Hematopoietic multipotent progenitor cell treated with erythropoietin and hydrocortisone succinate and interleukin-3 and kit ligand, for 8 days (in vitro differentiated cells): ENCODE measurements around the gene AMFR.

Source experiments
- DNase-seq: peaks from one replicate; pipeline ENCODE4 v3.0.0-alpha.2; 2015

AMFR gene

GRCh38 chr16:56425439-56425832 is at the start of gene AMFR:
Gene AMFR (minus strand): TSS chr16:56425545. CDS start chr16:56425327, 218 bp downstream.
- peak; percentile 82 for DNase-seq

DNA sequence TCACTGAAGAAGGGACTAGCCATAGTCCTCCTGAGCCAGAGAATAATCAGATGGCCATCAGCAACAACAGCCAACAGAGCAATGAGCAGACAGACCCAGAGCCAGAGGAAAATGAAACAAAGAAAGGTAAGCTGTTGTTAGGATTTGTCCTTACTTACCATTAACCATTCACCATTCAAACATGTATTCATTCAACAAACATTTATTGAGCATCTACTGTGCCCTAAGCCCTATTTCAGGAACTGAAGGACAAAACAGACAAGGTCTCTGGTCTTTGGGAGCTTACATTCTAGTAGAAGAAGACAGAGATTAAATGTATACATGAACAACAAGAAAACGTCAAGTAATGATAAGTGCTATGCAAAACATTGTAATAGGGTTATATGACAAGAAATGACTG is 45.3 kb upstream of the AMFR start:
- DNase-seq, result no peak

- DNase-seq, result no peak
These were observed 44.9 kb upstream of the AMFR start for GRCh38 chr16:56470232-56470631.

GRCh38 chr16:56469748-56470147 is 44.4 kb upstream of the AMFR start:
- no peak for DNase-seq

DNA sequence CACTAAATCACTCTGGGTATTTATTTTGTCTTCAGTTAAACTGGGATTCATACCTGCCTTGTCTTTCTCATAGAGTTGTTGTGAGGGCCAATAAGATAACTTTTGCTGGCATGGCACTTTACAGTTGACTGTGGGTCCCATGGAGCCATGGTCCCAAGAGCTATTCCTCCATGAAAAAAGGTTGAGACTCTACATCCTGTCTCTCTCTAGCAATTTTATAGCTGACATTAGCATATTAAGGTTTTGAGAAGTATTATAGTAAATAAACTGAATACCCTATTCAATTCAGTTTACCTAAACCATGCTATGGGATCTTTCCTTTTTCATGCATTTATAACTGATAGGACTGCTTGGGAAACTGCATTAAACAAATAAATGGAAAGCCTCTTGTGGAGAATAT is 43.5 kb upstream of the AMFR start:
- no peak for DNase-seq

DNA sequence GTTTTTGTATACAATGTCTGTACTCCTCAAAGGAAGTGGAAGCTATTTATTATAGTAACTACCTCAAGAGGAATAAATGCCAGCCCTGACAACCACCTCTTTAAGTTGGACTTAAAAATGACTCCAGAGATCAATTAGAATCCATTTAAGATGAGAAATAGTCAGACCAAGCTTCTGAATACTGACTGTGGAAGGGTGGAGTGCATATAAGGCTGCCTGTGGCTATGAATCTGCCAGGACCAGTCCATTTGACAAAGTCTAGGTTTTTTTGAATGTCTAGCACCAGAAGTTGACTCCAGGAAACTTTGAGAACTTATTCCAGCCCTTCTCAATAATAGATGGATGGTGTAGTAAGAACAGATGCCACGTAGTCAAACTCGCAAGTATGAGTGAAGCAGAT is 41.0 kb upstream of the AMFR start:
- DNase-seq, result no peak

DNA sequence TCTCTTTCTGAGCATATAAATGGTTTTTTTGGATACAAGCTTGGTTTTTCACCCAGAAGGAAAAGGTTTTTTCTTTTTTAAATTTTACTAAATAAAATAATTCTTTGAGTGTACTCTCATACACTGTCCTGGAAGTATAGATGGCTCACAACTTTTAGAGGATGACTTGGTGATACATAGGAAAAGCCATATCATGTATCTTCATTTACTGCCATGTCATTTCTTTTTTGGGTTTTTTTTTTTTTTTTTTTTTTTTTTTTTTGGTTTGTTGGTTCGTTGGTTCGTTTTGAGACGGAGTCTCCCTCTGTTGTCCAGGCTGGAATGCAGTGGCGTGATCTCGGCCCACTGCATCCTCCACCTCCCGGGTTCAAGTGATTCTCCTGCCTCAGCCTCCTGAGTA is 37.8 kb upstream of the AMFR start:
- no peak for DNase-seq

DNA sequence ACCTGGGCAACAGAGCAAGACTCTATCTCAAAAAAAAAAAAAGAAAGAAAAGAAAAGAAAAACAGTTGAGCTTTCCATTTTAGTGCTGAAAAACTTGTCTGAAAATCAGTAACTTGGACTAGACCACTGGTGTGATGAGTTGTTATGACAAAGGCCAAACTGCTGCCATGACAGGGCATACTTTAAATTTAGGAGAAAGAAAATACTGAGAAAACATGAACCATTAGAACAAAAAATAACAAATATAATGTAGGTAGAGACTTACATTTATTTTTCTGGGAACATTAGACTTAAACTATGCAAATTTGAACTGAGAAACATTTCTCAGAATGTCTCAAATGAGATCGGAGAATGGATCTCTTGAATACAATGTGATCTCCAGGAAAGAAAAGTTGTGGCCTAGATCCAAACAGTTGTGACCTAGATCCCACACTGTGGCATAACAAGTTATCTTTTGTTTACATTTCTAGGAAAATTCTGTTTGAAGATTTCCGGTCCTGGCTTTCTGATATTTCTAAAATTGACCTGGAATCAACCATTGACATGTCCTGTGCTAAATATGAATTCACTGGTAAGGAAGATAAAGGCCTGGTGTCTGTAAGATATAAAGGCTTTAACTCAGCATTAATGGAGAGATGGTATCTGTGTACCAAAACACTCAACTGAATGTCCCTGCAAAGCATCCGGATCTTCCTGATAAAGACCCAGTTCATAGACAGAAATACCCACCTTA is 36.9 kb upstream of the AMFR start:
- peak; percentile 90 for DNase-seq

- DNase-seq, result no peak
These were observed 34.8 kb upstream of the AMFR start for GRCh38 chr16:56460101-56460500.

GRCh38 chr16:56457927-56458470 is 32.7 kb upstream of the AMFR start:
- DNase-seq, result no peak

- no peak for DNase-seq
These were observed 26.7 kb upstream of the AMFR start for GRCh38 chr16:56451753-56452689.

- peak; percentile 99 for DNase-seq
These were observed 25.8 kb upstream of the AMFR start, which contains the start of the genes NUDT21 and OGFOD1 for GRCh38 chr16:56450986-56451752. Gene NUDT21 (minus strand): TSS chr16:56451332. CDS start chr16:56451202, 130 bp downstream. Gene OGFOD1 (plus strand): TSS chr16:56451554. CDS start chr16:56451613, 59 bp downstream.

DNA sequence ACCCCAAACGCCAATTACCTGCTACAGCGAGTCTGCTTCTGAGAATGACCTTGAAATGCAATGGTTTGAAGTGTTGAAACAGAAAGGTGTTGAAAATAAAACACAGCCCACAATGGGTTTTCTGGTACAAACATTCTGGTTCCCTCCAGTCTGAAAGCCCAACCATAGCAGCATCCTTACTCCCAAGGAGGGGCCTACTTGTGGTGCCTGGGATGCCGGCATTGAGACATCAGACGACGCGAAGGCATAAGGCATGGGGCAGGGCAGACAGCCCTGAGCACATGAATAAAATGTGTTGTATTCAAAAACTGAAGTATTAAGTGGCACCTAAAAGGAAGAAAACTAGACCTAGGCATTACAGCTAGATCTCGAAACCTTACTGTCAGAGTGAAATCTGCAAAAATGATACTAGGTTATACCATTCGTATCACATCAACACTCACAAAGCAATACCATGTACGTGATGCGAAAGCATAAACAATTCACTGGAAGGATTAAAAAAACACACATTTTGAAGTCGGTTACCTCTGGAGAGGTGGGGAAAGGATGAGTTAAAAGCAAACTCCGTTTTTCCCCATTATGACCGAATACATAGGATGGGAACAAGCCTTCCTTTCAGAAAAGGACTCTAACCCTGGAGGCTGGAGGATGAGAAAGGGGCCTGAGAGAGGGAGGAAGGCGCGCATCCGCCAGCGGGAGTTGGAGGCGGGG is 25.1 kb upstream of the AMFR start:
- peak; percentile 32 for DNase-seq

DNA sequence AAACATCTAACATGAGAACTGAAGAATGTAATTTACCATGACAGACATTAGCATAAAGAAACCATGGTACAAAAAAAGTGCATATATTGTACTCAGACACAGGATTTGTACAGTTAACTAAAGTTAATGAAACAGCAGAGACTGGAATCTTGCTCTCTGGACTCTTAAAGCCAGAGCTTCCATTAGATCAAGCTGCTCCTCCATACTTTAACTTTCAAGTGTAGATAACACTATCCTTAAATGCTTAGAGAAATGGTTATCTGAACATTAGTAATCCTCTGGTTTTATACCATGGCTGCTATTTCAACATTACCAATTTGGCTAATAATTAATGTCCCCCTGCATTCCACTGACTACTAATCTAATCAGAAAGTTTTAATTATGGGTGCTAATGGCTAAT is 22.7 kb upstream of the AMFR start:
- no peak for DNase-seq

DNA sequence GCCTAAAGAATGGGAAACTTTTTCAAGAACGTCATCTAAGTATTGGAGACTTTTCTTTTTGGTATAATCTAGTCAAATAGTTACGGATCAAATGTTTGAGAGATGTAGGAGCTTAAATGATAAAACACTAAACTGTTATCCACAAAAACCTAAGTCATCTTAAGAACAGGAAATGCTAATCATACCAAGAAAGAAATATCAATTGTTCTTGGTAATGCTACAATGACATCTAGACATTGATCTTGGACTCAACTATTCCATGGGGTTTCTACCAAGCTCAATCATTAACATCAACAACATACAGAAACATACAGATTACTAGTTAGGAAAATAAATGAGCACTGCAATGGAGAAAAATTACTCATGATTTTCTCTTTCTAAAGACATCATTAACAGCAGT is 21.9 kb upstream of the AMFR start:
- DNase-seq, result no peak

GRCh38 chr16:56438038-56438437 is 12.7 kb upstream of the AMFR start:
- peak; percentile 87 for DNase-seq

DNA sequence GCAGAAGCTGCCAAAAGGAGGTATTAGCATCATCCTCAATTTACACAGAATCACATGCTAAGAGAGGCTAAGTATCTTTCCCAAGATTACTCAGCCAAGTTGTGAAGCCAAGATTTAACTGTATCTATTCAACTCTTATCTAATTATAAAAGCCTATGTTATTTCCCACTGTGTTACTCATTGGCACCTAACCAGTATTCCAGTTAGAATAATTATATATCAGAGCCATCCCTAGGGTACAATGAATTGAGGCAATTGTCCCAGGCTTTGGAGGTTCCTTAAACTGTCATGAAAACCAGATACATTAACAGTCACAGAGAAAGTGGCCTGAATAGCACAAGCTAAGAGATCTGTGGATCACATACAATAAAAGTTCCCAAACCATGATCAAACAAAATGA is 10.9 kb upstream of the AMFR start:
- DNase-seq, result no peak

DNA sequence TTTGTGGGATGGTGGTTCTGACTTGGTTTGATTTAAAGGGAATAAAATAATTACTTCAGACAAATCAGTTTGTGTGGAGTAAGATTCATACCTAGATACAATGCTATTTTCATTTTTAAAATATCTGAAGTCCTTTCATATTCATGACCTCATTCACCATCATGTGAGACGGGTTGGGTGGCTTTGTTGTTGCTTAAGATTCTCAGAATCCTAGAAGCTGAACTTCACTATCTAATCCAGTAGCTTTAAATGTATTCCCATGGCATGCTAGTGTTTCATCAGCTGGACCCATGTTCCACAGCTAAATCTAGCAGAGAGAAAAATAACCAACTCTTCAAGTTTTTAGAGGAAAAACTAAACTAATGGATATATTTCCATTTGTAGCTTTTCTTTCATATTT is 2.7 kb upstream of the AMFR start:
- no peak for DNase-seq

DNA sequence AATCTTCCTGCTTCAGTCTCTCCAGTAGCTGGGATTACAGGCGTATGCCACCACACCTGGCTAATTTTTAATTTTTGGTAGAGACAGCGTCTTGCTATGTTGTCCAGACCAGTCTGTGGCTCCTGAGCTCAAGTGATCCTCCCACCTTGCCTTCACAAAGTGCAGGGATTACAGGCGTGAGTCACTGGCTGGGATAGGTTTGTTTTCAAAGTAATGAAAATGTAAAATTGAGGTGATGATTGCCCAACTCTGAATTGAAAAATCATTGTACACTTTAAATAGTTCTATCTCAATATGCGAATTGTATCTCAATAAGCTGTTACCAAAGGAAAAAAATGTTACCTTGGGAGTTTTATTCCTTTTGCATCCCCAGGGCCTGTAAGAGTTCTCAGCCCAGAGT is 1.2 kb upstream of the AMFR start:
- no peak for DNase-seq

DNA sequence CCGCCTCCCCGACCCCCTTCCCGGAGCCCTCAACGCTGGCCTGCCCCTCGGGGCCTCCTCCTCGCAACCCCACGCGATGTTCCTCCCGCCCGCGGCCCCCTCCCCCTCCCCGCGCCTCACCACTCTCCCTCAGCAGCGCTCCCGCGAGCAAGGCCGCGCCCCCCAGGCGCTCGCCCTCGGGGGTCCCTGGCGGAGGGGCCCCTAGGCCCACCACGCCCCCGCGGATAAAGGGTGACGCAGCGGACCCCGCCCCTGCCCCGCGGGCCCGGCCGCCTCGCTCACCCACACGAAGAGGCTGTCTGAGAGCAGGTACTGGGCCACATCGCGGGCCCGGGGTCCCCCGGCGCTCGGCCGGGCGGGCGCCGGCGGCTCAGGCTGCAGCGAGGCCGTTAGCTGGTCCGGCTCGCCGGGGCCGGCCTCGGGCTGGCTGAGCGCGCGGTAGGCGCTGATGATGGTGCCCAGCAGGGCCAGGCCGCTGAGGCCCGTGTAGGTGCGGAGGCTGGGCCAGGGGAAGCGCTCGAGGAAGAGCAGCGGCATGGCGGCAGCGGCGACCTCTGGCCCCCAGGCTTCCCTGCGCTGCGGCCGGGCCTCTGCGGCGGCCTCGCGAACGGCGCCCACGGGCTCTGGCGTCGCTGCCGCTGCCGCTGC is 430 bp downstream of the AMFR start:
- no peak for DNase-seq

- DNase-seq, result no peak
These were observed 961 bp downstream of the AMFR start for GRCh38 chr16:56424404-56424764.
